Motor neuron (in vitro differentiated cells): ENCODE measurements around the gene RBM48. TPM values are rescaled to one million over a fixed set of nuclear protein-coding genes. Genes with fewer than 3 reads are reported as not detected.
"Not testable (repeated sequence)": the region's sequence is repeated elsewhere in the genome, so short reads cannot be mapped to it uniquely, and the experiment has no call there.

Source experiments
- ATAC-seq, 8 experiments: fragments of 200-7000 bp; cut with Tn5 transposase; replicated peaks in 6 of 8; 2 replicates each; pipeline ENCODE4 v1.8.0; 2021; ENCODE audit warnings: mild to moderate bottlenecking in 8 of 8, moderate library complexity in 8 of 8
- H3K27ac ChIP-seq, 2 donors: fragments of 250-450 bp; sonication (Bioruptor Pico); 2 replicates each; pipeline ENCODE4 v1.9.0; 2021; ENCODE audit warnings: antibody characterized with exemption in 2 of 2, mild to moderate bottlenecking in 2 of 2, moderate library complexity in 1 of 2
- H3K4me1 ChIP-seq, 2 donors: fragments of 250-450 bp; sonication (Bioruptor Pico); replicated peaks in 1 of 2; 2 replicates each; pipeline ENCODE4 v1.6.1; 2021; ENCODE audit warnings: antibody characterized with exemption in 2 of 2, mild to moderate bottlenecking in 2 of 2, moderate library complexity in 1 of 2
- H3K4me3 ChIP-seq, 5 donors: fragments of 250-450 bp; sonication (Bioruptor Pico); 2 replicates each; pipeline ENCODE4 v1.9.0; 2021; ENCODE audit warnings: antibody characterized with exemption in 5 of 5, mild to moderate bottlenecking in 5 of 5, moderate library complexity in 4 of 5
- WGBS, 10 experiments: fragments of 450-650 bp; shearing (Covaris generic); methylation state at CpG; one replicate each; pipeline ENCODE4 v1.0.0; 2022; 5-methylcytosine and 5-hydroxymethylcytosine counted together
- in situ Hi-C, 9 experiments: fragments of 400-800 bp; cut with MboI; loops; one replicate each; pipeline ENCODE4 v1.15.0; 2021; ENCODE audit warnings: low sequenced_read_pairs in 9 of 9, low pct_unique_long_range_greater_than_20kb in 2 of 9; ENCODE audit not compliant: unreplicated experiment in 9 of 9
- total RNA-seq, 8 experiments: library from RNA; unstranded; fragments of 300-600 nt; gene quantifications; 2 replicates each; pipeline versions ENCODE4 v1.2.3 to v1.2.4, GENCODE V29; 2022

RBM48 gene
- 10 to 100 TPM; 11.4 to 18.3 (median 15.2) TPM for total RNA-seq

DNA sequence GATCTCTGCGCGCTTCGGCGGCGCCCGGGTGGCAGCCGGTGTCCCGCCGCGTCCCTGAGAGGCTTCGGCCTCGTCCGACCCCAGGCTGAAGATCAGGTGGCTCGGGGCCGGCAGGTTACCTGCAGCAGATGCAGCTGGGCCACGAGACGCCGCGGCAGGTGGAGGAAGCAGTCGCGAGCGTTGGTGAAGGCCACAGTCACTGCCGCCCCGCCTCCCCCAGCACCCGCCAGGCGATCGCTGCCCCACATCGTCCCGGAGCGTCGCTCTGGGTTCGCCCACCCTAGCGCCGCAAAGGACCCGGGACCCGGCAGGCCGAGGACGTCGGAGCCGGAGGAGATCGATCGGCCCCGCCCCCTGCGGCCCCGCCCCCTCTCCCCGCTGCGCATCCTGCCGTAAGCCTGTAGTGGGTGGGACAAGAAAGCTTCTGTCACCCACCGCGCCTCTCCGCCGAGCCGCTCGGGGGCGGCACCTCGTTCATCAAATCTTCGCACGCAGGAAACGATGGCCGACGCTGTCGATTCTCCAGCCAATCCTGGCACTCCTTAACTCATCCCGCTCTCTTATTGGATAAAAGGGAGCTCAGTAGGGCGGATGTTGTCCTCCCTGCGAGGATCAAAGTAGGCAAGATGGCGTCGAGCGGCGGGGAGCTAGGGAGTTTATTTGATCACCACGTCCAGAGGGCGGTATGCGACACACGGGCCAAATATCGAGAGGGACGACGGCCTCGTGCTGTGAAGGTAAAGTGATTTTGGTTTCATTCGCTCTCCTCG, at the start of gene RBM48, which contains the start of gene PEX1:
Gene RBM48 (plus strand): TSS at position 608 of the 770 bp plus-strand sequence. CDS start 19 bp downstream, at position 627.
Gene PEX1 (minus strand): TSS at position 333 of the 770 bp plus-strand sequence. CDS start 85 bp downstream, at position 248.
- Histone ChIP-seq H3K4me1 (peaks cover 7 to 12% of the 10 kb centered on the region in 2 donors), H3K27ac (peak within 1 kb of the TSS; percentile 78 to 82), H3K4me3 (peak within 1 kb of the TSS; percentile 59 to 87 (median 70))
- peak; percentile 90 to 96 (median 94) for ATAC-seq
- 0 to 2% (median 0%) methylated on average over 1 to 10 of the region's 79 CpGs; no CpG with 5 or more reads in 2 of the 10 experiments for WGBS, 10 experiments
- in situ Hi-C loops: no loop called here

DNA sequence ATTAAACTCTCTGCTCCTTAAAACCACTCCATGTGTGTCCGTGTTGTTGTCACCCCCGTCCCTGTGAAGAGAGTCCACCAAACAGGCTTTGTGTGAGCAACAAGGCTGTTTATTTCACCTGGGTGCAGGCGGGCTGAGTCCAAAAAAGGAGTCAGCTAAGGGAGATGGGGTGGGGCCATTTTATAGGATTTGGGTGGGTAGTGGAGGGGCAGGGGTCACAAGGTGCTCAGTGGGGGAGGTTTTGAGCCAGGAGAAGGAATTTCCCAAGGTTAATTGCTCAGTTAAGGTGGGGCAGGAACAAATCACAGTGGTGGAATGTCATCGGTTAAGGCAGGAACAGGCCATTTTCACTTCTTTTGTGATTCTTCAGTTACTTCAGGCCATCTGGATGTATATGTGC, 49.4 kb upstream of the RBM48 start:
- WGBS, 10 experiments: 80 to 86% (median 83%) methylated on average over 1 of the region's 4 CpGs; no CpG with 5 or more reads in 7 of the 10 experiments
- H3K27ac ChIP-seq, H3K4me1 ChIP-seq, H3K4me3 ChIP-seq, in situ Hi-C loops, ATAC-seq: not testable (repeated sequence)

- in situ Hi-C loops, ATAC-seq, H3K4me1 ChIP-seq, H3K27ac ChIP-seq, H3K4me3 ChIP-seq: not testable (repeated sequence)
- WGBS, 10 experiments: 79 to 100% (median 92%) methylated on average over 1 to 5 of the region's 6 CpGs; no CpG with 5 or more reads in 2 of the 10 experiments
Observed at GRCh38 chr7:92483624-92484023, 45.0 kb upstream of the RBM48 start.

DNA sequence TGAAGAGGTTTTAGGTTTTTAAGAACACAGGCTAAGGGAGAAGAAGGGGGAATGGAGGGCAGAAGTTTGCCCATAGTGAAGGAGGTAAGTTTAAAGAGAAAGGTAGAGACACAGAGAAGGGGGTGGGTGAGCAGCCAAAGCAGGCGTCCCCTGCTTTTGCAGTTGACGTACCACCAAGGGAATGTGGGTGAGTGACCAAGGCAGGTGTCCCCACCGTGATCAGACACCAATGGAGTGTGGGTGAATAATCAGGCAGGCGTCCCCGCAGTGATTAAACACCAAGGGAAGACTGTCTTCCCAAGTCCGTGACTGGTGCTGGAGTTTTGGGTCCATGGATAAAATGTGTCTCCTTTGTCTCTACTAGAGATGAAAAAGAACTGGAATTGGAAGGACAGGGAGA, 44.4 kb upstream of the RBM48 start:
- in situ Hi-C loops, H3K4me3 ChIP-seq, H3K27ac ChIP-seq, ATAC-seq, H3K4me1 ChIP-seq: not testable (repeated sequence)
- 87 to 100% (median 93%) methylated on average over 1 to 6 of the region's 6 CpGs; no CpG with 5 or more reads in 4 of the 10 experiments for WGBS, 10 experiments

- H3K4me1 ChIP-seq: no peaks in the 10 kb centered on the region
- peak in 2 of 8 experiments; percentile 75 to 80 for ATAC-seq
- H3K4me3 ChIP-seq: no peak overlapping the region
- in situ Hi-C loops: no loop called here
- H3K27ac ChIP-seq: no peak overlapping the region
- 60 to 100% (median 100%) methylated on average over 1 to 2 of the region's 2 CpGs; no CpG with 5 or more reads in 6 of the 10 experiments for WGBS, 10 experiments
Observed at GRCh38 chr7:92485267-92485892, 43.2 kb upstream of the RBM48 start.

GRCh38 chr7:92485974-92486373, 42.6 kb upstream of the RBM48 start:
- ATAC-seq: peak in 2 of 8 experiments; percentile 63 to 78
- no peaks in the 10 kb centered on the region for H3K4me1 ChIP-seq
- in situ Hi-C loops: no loop called here
- 58 to 100% (median 80%) methylated on average over 1 to 2 of the region's 2 CpGs; no CpG with 5 or more reads in 3 of the 10 experiments for WGBS, 10 experiments
- H3K4me3 ChIP-seq: no peak overlapping the region
- no peak overlapping the region for H3K27ac ChIP-seq

GRCh38 chr7:92487804-92488203, 40.8 kb upstream of the RBM48 start:
- H3K4me3 ChIP-seq: no peak overlapping the region
- in situ Hi-C loops: no loop called here
- H3K4me1 ChIP-seq: no peaks in the 10 kb centered on the region
- no peak overlapping the region for H3K27ac ChIP-seq
- peak in 3 of 8 experiments; percentile 59 to 96 (median 61) for ATAC-seq

GRCh38 chr7:92489634-92490033, 39.0 kb upstream of the RBM48 start:
- H3K4me3 ChIP-seq: no peak overlapping the region
- in situ Hi-C loops: no loop called here
- H3K4me1 ChIP-seq: no peaks in the 10 kb centered on the region
- 50 to 100% (median 100%) methylated on average over 1 of the region's 1 CpG for WGBS, 10 experiments
- no peak overlapping the region for H3K27ac ChIP-seq
- no peak for ATAC-seq

GRCh38 chr7:92496876-92497275, 31.7 kb upstream of the RBM48 start:
- H3K4me3 ChIP-seq: no peak overlapping the region
- H3K4me1 ChIP-seq: no peaks in the 10 kb centered on the region
- no peak overlapping the region for H3K27ac ChIP-seq
- 20 to 100% (median 81%) methylated on average over 1 to 2 of the region's 2 CpGs; no CpG with 5 or more reads in 1 of the 10 experiments for WGBS, 10 experiments
- ATAC-seq: no peak
- in situ Hi-C loops: no loop called here

DNA sequence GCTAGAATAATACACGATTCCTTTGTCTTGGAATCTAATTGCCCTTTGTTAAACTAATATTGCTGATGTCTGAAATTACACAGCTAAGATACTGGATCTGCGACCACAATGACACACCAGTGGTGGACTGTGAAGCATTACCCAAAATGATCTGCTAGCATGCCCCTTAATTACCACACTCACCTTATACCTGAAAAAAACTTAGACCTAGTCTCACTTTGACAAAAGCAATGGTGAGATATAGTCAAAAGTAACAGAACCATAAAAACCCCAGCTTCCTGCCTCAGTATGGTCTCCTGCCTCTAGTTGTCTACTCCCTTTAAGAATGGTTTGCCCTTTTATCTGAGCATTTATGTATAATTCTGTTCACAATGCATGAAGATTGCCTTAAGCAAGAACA, 30.0 kb upstream of the RBM48 start:
- H3K4me1 ChIP-seq: no peaks in the 10 kb centered on the region
- peak in 2 of 8 experiments; percentile 39 to 54 for ATAC-seq
- 63 to 100% (median 100%) methylated on average over 1 to 2 of the region's 2 CpGs for WGBS, 10 experiments
- no peak overlapping the region for H3K27ac ChIP-seq
- in situ Hi-C loops: no loop called here
- no peak overlapping the region for H3K4me3 ChIP-seq

DNA sequence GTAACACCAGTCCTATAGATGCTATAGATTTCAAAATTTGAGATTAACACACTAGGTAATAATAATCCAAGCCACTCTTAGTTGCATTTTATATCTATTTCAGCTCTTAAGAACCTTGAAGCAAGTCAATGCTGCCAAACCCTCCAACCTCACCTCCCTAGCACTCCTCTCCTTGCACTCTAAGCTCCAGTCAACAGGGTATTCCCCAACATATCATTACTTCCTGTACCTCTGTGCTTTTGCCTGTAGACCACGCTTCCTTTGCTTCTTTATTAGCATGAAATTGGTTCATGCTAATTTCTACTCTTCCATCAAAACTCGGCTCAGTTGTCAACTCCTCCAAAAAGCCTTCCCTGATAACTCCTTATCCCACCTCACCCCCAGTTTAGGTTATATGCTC, 24.8 kb upstream of the RBM48 start:
- in situ Hi-C loops: no loop called here

DNA sequence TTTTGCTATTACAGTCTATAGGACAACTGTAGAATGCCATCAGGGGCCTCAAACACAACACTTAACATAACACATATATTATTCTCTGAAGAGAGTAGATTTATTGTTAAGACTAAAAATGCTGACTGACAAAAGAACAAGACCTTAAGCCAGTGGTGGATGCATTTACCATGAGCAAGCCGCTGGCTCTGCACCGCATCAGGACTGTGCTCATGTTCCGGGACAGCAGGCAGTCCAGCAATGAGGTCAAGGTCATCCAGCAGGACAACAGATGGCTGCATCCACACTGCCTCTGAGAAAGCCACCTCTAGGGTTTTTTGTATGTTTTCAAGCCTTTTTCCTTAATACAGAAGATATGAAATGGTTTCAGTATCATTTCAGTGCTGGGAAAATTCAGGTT, 24.0 kb upstream of the RBM48 start:
- 69 to 100% (median 89%) methylated on average over 1 to 3 of the region's 3 CpGs; no CpG with 5 or more reads in 3 of the 10 experiments for WGBS, 10 experiments
- no peaks in the 10 kb centered on the region for H3K4me1 ChIP-seq
- ATAC-seq: no peak
- H3K27ac ChIP-seq: no peak overlapping the region
- in situ Hi-C loops: no loop called here
- H3K4me3 ChIP-seq: no peak overlapping the region

More for the DNA sequence above, 24.8 kb upstream of the RBM48 start:
- no peaks in the 10 kb centered on the region for H3K4me1 ChIP-seq
- no peak overlapping the region for H3K27ac ChIP-seq
- no peak for ATAC-seq
- WGBS, 10 experiments: 60 to 100% (median 85%) methylated on average over 1 to 2 of the region's 2 CpGs; no CpG with 5 or more reads in 2 of the 10 experiments
- H3K4me3 ChIP-seq: no peak overlapping the region

DNA sequence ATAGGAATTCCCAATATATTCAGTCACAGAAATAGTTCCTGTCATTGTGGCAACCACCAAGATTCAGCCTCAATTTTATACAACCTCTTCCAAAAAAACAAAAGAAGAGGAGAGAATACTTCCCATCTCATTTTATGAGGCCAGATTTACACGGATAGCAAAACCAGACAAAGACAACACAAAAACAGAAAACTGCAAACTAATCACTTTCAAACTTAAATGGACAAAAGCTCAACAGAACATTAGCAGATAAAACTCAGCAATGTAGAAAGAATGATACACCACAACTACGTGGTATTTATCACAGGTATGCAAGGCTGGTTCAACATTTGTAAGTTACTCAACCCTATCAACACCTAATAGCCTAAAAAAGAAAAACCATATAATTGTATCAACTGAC, 22.2 kb upstream of the RBM48 start:
- no peak overlapping the region for H3K27ac ChIP-seq
- no peak for ATAC-seq
- H3K4me1 ChIP-seq: no peaks in the 10 kb centered on the region
- in situ Hi-C loops: no loop called here
- 51 to 100% (median 90%) methylated on average over 1 to 2 of the region's 2 CpGs for WGBS, 10 experiments
- no peak overlapping the region for H3K4me3 ChIP-seq
